ENCODE results near the gene NPTX1. TPM values are rescaled to one million over a fixed set of nuclear protein-coding genes. Genes with fewer than 3 reads are reported as not detected.

Gene NPTX1
- polyA plus RNA-seq, 5 donors, result 4.0 to 10.5 (median 6.2) TPM

DNA sequence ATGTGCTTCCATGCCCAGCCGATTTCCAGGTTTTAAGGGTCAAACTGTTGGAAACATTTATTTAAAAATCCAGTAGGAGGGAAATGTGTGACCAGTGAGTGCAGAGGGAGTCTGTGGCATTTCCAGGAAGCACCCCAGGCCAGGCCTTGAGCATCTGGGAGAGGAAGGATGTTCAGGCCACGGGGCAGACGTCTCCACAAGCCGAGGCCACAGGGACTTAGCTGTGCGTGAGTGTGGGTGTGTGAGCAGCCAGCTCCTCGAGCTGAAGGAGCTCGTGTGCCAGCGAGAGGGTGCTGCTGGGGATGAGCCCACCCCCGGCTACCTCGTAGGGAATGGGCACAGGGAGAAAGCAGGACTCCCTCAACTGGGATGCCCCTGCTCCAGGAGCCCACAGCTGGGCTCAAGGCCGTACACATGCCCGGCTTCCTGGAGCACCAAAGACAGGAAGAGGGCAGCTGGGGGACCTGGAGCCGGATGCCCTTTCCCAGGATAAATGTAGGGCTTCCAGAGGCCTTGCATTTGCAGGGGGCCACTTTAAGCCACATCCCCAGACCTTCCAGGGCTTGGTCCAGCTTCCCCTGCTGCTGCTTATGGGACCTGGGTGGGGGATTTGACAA, 12.5 kb downstream of the NPTX1 start:
- DNase-seq, result no peak

DNA sequence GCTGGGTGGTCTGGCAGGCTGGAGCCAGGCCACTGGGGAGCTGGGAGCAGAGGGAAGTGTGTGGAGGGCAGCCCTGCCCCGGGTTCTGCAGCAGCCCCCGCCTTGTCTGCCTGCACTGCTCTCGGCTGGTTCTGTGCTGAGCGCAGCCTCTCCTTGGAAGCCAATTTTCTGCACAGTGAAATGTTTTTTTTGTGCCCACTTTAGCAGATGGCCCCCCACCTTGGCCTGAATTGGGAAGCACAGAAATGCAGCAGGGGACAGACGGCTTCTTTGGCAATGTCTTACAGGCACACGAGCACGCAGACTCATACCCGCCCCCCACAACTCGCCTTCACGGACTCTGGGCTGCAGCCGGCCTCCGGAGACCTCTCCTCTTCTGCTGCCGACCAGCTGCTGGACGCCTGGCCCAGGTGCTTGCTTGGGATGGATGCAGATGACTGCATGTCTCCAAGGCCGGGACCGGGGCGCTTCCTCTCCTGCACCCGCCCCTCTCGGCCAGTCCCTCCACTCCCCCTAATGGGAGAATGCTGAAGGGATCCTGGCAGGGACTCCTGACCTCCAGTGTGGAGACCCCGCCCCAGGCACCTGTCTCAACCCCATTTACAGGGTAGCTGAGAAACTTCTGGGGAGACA, 14.8 kb downstream of the NPTX1 start:
- DNase-seq, result no peak

DNA sequence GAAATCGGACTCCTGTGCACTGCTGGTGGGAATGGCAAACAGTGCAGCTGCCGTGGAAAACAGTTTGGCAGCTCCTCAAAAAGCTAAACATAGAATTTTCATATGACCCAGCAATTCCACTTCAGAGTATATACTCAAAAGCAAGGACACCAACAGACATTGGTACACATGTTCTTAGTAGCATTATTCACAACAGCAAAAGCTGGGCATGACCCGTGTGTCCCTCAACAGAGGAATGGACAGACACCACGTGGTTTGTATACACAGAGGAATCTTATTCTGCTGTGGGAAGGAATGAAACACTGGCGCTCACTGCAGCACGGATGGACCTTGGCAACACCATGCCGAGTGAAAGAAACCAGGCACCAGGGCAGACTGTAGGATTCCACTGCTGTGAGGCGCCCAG, 16.0 kb downstream of the NPTX1 start:
- no peak for DNase-seq

DNA sequence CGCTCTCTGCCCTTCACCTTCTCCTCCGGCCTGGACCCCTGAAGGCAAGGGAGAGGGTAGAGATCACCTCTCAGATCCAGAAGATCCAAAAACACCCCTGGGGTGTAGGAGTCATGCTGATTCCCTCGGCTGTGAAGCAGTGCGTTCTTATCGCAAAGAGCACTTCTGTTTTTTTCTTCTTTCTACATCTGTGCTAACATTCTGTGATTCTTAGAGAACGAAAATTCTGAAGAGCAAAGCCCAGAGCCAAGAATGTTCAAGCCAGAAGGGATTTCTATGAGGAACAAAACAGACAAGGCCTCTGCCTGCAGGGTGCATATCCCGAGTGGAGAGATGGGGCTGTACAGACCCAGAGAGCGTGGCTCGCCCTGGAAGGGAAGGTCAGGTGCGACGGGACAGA, 17.2 kb downstream of the NPTX1 start:
- DNase-seq, result no peak

DNA sequence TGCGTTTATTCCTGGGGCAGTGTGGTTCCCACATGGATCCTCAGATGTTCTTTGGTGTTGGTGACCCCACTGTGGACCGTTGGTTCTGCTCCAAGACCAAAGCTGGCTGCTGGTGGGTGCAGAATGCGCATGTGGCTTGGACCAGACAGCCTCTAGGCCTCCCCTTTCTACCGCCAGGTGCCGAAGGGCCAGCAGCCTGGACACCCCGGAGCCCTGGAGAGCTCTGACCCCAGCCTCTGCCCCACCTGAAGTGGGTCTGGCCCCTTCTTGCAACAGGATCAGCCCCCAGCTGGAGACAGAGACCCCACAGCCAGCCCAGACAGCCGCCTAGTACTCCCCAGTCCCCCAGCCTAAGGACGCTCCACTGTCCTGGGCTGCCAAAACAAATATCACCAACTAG, 18.4 kb downstream of the NPTX1 start:
- DNase-seq, result no peak

DNA sequence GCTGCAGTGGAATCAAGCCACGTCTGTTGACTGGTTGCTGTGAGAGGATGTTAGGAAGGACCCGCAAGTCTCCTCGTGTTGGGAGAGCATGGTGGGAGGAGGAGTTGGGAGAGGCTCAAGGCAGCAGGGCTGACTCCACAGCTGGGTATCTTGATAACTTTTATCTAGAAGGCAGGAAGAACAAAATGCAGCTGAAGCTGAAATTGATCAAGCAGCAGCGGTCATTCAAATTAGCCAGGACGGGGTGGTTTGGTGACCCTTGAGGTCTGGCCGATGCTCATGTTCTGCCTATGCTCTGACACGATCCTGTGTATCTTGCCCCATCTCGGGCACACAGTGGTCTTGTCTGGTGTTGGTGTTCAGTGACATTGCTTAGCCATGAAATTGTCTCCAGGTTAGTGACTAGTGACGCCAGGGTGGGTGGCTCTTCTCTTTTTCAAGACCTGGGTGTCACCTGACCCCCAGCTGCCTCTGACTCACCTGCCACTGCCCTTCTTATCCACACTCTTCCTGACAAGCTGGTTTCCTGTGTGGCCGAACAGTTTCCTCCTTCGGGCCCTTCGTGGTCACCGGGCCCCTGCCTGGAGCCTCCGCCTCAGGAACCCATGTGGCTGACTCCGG, 19.1 kb downstream of the NPTX1 start:
- DNase-seq, result no peak

DNA sequence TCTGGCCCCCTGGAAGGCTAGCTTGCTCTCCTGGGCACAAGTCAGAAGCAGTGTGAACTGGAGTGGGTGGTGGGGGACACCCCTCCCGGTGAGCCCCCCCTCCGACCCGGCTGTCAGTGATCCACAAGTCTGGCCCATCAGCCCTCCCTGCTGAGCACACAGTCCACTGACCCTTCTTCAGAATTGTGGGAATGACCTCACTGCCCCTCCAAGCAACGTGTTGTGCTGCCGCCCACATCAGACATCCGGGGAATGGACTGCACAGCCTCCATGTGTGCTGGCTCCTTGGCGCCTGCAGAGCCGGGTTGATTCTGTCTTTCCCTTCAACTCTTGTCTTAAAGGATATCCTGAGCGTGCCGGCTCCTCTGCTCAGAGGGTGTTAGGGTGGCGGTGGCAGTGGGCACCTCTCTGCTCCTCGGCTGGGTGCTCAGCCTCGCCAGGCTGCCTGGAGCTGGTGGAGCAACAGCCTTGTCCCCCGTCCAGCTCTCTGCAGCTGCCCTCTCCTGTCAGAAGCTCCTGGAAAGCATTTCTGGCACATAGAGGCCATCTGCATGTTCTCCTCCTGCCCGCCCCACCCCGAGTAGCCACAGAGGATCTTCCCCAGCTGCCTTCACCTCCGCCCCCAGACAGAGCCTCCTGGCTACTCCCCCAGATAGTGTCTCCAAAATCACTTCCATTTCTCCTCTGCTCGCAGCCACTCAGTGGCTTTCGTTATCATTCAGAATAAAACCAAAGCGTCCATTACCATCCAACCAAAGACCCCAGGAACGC, 19.8 kb downstream of the NPTX1 start:
- no peak for DNase-seq

DNA sequence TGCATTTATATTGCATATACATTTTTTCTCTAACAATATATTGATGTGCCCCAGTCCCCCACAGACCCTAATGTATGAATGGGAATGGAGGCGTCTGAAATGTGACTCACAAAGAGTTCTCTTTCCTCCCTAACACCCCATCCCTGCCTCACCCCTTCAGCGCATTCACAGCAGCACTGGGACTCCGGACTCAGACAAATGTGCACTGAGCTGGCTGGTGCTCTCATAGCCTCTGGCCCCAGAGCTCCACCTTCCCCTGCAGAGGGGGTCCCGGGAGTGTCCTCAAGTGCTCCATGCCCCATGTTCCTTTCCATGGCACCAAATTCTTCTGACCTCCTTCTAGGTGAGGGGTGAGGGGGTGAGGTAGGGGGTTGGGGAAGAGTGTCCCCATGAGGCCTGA, 20.6 kb downstream of the NPTX1 start:
- DNase-seq, result no peak

DNA sequence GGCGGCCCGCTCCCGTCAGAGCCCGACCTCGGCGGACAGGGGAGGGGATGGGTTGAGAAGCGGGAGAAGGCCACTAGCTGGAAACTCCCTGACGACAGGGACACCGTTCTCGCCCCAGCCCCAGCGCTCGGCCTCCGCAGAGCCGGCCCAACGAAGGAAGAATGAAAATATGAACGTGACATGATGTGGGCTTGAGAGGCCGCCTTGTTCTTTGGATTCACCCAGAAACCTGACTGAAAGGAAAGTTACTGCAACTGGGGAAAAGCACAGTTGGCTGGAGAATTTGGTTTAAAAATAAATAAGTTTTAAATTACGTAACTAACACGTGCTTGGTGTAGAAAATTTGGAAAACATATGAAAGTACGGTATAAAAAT, 21.1 kb downstream of the NPTX1 start:
- DNase-seq, result no peak

DNA sequence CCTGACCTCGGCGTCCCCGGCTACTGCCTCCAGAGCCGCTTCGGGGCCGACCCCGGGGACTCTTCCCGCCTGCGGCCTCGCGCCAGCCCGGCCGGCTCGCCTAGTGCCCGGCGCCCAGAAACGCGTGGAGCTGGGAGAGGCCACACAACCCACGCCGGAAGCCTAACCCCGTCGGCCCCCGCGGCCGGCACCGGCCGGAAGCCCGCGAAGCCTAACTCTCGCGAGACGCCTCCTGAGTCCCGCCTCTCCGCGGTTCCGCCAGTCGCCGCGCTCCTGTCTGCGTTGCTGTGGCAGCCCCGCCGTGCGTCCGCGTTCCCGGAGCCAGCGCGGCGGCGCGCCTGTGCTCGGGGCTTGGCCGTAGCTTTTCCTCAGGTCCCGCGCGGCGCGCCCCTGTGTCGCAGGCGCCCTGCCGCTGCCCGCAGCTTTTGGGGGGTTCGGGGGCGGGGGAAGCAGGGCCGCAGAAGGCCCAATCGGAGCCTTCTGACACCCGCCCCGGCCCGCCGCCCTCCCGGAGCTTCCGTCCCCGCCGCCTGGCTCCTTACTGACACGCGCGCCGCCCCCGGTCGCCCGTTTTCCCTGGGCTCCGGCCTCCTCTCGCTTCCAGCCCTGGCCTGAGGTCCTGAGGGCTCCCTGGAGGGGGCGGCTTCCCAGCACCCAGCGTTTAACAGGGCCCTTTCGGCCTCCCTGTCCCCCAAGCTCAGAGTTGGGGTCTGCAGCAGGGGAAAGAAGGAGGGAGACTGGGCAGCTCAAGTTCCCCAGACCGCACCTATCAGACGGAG, 21.7 kb downstream of the NPTX1 start:
- peak; percentile 97 for DNase-seq

DNA sequence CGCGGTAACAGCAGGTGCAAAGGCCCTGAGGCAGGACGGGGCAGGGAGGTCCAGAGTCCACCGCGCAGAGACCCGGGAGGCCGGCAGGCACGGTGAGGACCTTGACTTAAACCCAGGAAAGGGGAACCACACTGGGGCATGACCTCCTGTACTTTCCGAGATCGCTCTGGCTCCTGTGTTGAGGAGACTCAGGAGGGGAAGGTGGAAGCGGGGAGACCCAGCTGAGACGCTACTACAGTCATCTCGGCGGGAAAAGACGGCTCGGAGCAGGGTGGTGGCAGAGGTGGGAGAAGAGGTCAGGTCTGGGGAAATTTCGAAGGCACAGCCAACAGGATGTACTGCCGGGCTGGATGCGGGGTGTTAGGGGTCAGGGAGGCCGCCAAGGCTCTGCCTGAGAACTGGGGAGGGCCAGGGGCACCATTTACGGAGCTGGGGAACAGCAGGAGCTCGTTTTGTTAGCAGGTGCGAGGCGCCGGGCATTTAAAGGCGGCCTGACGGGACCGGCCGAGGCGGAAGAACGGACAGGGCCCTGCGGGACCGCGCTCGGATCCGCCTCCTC, 22.3 kb downstream of the NPTX1 start:
- no peak for DNase-seq

DNA sequence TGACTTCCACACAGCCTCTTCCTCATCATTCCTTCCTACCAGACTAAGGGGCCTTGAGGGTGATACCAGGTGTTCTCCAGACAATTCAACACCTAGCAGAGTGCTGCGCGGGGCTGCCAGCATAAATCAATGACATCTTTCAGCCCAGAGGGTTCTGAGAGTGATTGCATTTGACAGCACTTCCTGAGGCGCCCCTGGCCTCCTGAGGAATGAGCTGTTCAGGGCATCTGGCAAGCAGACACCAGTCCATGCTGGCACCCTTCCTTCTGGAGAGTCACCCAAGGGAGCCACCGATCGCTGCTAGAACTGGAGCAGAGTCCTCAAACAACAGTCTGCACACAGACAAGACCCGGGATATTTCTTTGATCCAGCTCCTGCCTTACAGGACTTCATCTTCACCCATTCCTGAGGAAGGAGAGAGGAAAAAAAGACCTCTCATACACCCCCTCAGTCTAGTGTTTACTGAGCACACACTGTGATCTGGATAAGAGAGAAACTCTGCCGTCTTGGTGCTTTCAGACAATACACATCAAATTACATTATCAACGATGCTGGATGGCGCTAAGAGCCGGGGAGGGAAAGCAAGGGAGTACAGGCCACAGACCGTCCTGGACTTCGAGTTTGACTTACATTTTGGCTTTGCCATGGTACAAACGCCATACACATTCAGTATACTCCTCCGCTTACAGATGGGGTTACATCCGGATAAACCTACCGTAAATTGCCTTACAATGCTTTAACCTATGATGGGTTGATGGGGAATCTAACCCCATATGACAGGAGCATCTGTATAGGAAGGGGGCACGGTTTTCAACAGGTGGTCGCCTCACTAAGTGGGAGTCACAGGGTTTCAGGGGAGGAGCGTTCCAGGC, 23.0 kb downstream of the NPTX1 start:
- no peak for DNase-seq

DNA sequence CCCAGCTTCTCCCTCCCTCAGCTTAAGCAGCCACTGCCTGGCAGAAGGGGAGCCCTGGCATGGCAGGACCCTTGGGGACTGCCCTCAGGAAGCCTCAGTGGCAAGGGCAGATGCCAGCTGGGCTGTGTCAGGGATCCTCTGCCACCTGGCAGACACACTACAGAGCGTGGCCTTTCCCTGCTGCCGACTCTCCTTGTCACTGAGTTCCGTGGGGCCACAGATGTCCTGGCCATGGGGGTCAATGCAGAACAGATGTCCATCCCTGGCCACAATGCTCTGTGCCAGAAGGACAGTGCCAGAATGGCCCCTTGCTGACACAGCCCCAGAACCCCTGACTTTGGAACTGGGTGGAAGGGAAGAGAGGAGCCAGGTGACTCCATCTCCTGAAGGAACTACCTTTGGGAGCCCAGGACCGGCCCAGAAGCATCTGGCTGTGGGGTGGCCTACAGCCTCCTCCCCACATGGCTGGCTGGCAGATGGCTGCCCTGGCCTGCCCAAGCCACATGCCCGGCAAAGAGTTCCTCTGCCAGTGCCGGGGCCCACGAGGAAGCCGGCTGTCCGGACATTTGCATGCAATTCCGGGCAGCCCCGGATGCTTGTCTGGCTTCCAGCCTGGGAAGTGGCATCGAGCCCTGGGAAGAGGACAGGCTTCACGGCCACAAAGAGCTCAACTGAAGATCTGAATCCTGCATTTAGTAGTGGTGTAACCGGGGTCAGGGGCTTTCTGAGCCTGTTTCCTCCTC, 24.1 kb downstream of the NPTX1 start:
- DNase-seq, result no peak

DNA sequence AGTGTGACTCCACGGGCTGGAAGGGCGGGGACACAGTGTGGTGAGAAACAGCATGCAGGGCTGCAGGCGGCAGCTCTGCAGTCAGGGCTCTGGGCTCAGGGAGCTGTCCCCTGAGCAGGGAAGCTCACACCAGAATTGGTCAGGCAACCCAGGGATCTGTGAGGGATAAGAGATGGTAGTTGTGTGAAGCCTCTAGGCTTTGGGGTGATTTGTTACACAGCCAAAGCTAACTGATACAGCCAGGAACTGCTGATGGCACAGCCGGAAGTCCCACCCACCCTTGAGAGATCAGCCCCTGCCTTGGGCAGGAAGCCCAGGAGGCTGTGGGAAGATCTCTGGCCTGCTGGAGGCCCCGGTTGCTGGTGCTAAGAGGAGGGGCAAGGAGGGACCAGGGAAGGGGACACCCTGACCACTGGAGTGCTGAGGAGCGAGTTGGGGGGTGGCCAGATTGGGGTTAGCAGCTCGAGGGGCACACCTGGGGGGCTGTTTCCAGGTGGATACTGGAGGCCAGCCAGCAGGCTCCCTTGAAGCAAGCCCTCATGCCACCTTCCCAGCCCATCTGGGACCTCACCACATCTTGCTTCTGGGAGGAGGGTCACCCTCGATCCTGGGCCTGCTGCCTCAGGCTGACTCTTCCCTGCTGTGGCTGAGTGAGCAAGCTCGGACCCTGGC, 25.2 kb downstream of the NPTX1 start:
- DNase-seq, result no peak

DNA sequence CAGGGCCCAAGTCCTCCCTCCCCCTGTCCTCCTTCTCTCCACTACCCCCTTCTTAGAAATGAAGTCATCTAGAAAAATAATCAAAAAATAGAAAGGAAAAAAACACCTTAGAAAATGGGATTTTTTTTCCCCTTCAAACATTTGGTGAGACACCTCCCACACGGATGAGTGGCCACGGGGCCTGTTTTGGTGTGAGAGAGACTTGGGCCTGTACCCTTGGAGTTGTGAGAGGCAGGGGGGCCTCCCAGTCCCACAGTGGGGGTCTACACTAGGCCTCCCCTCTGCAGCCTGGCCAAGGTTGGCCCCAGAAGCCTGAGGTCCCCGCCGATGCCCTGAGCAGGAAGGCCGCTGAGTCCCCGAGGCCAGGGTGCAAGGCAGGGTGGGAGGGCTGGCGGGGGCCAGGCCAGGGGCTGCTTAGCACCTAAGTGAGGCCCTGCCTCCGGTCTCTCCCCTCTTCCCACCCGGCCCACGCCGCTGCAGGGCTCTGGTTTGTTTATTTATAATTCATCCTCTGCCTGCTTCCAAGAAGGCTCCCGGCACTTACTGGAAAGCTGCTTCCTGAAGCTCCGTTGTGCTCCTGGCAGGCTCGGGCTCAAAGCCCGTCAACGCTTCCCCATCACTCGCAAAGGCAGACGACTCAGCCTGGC, 26.4 kb downstream of the NPTX1 start:
- DNase-seq, result no peak

DNA sequence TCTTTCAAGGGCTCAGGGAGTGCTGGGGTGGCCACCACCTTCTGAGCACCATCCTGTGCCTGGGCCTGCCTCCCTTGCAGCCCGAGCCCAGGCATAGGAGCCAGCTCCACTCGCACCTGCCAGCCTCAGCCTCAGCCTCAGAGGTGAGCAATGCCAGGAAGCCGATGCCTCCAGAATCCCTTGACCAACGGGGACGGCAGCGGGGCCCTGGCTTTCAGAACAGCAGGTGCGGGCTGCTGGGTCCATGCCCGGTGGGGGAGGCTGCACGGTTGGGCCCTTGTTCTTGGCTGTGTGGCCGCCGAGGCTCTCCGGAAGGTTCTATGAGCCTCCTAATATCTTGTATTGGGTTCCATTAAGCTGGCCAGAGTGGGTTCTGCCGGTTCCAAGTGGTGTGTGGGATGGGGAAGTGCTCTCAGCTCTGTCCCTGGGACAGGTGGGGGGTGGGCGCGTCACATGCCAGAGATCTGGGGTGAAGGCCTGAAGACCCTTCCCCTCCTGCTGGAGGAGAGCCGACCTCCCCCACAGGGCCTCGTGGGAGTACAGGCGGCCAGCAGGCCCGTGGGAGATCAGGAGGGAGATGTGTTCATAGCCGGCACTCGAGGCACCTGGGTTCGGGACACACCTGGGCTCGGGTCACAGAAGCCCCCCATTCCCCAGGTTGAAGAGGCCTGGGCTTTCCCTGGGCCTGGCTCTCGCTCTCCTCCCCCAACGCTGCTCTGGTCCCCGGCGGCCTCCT, 27.0 kb downstream of the NPTX1 start:
- DNase-seq, result no peak

DNA sequence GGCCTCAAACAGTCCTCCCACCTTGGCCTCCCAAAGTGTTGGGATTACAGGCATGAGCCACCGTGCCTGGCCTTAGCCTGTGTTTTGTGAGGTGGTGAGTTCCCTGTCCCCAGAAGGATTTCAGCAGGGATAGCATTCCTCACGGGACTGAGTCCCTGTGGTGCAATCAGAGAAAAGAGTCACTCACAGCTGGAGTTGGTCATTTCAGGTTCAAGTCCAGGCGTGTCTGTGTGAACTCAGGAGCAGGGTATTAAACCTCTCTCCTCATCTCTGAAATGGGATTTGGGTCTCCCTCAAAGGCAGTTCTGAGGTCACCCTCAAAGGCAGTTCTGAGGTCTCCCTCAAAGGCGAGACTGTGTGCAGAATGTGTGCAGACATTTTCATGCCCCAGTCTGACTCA, 28.6 kb downstream of the NPTX1 start:
- no peak for DNase-seq
